DND-41 (cell line): ENCODE data around the gene GCC1.

Source experiments
- ATAC-seq: fragments of 200-7000 bp; cut with Tn5 transposase; 3 replicates; pipeline ENCODE4 v1.9.1; 2021; ENCODE audit warnings: low read depth; ENCODE audit not compliant: insufficient read depth
- DNase-seq: peaks from one replicate; pipeline ENCODE4 v3.0.0-alpha.2; 2020
- H2AFZ ChIP-seq: 2 replicates; pipeline ENCODE4 v1.6.0; 2012; ENCODE audit warnings: low read depth, low read length
- H3K27ac ChIP-seq: 2 replicates; pipeline ENCODE4 v1.5.1; 2012; ENCODE audit warnings: low read length, inconsistent platforms
- H3K27me3 ChIP-seq: fragments of 200-600 bp; sonication (generic); 2 replicates; pipeline ENCODE4 v1.6.0; 2012; ENCODE audit warnings: low read length, mild to moderate bottlenecking, inconsistent platforms; ENCODE audit not compliant: insufficient read depth, poor library complexity
- H3K36me3 ChIP-seq: 2 replicates; pipeline ENCODE4 v1.5.1; 2012; ENCODE audit warnings: low read length, inconsistent platforms; ENCODE audit not compliant: insufficient read depth
- H3K4me1 ChIP-seq: 2 replicates; pipeline ENCODE4 v1.5.1; 2012; ENCODE audit warnings: mild to moderate bottlenecking, low read length; ENCODE audit not compliant: insufficient read depth
- H3K4me2 ChIP-seq: 2 replicates; pipeline ENCODE4 v1.6.0; 2012; ENCODE audit warnings: mild to moderate bottlenecking, moderate library complexity, low read length, inconsistent platforms; ENCODE audit not compliant: insufficient read depth
- H3K4me3 ChIP-seq, 2 experiments: fragments of 200-600 bp in 1 of 2; shearing (Covaris generic) in 1 of 2; 2 replicates each; pipeline ENCODE4 v1.5.1; 2012 to 2016; ENCODE audit warnings: inconsistent platforms in 2 of 2, low read length in 2 of 2, mild to moderate bottlenecking in 2 of 2, low read depth in 1 of 2, moderate library complexity in 1 of 2
- H3K79me2 ChIP-seq: 2 replicates; pipeline ENCODE4 v1.6.0; 2012; ENCODE audit warnings: low read length, inconsistent platforms; ENCODE audit not compliant: insufficient read depth
- H3K9ac ChIP-seq: 2 replicates; pipeline ENCODE4 v1.6.0; 2012; ENCODE audit warnings: low read depth, mild to moderate bottlenecking, inconsistent platforms, low read length, moderate library complexity
- H3K9me3 ChIP-seq: 2 replicates; pipeline ENCODE4 v1.5.1; 2012; ENCODE audit warnings: low read length, moderate library complexity, mild to moderate bottlenecking, inconsistent platforms; ENCODE audit not compliant: insufficient read depth, severe bottlenecking
- H4K20me1 ChIP-seq: 2 replicates; pipeline ENCODE4 v1.6.0; 2012; ENCODE audit warnings: low read length; ENCODE audit not compliant: insufficient read depth
- EZH2 ChIP-seq: IDR thresholded peaks from 3 replicates; pipeline ENCODE4 v1.6.1; 2012; ENCODE audit warnings: borderline replicate concordance, low read depth, mild to moderate bottlenecking, moderate library complexity, low read length, inconsistent platforms; ENCODE audit not compliant: severe bottlenecking
- TF ChIP-seq, protein P1 (sequence below): IDR thresholded peaks from 2 replicates; pipeline ENCODE4 v1.5.1; 2012; ENCODE audit warnings: borderline replicate concordance, low read length, moderate library complexity, mild to moderate bottlenecking; ENCODE audit not compliant: poor library complexity, severe bottlenecking; ENCODE audit errors: extremely low read depth

Gene GCC1

GRCh38 chr7:127582361-127582760, 3.0 kb downstream of the GCC1 start:
- Histone ChIP-seq H3K4me3 (no peak overlapping the region), H3K4me1 (peaks cover 44% of the 10 kb centered on the region), H4K20me1 (peaks cover 35% of the 10 kb centered on the region), H2AFZ (no peak overlapping the region), H3K9ac (no peak overlapping the region), H3K4me2 (peak overlapping the region; percentile 26; the same call in 1 of the 2 replicates), H3K9me3 (no peaks in the 10 kb centered on the region), H3K36me3 (peaks cover 30% of the 10 kb centered on the region), H3K27me3 (no peaks in the 10 kb centered on the region), H3K79me2 (peaks cover 33% of the 10 kb centered on the region), H3K27ac (no peak overlapping the region)
- DNase-seq (no peak), ATAC-seq (no peak)
- TF ChIP-seq, protein P1, sequence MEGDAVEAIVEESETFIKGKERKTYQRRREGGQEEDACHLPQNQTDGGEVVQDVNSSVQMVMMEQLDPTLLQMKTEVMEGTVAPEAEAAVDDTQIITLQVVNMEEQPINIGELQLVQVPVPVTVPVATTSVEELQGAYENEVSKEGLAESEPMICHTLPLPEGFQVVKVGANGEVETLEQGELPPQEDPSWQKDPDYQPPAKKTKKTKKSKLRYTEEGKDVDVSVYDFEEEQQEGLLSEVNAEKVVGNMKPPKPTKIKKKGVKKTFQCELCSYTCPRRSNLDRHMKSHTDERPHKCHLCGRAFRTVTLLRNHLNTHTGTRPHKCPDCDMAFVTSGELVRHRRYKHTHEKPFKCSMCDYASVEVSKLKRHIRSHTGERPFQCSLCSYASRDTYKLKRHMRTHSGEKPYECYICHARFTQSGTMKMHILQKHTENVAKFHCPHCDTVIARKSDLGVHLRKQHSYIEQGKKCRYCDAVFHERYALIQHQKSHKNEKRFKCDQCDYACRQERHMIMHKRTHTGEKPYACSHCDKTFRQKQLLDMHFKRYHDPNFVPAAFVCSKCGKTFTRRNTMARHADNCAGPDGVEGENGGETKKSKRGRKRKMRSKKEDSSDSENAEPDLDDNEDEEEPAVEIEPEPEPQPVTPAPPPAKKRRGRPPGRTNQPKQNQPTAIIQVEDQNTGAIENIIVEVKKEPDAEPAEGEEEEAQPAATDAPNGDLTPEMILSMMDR: no peak
- no peak for TF ChIP-seq EZH2

GRCh38 chr7:127581716-127582115, 3.7 kb downstream of the GCC1 start:
- peaks cover 35% of the 10 kb centered on the region for H4K20me1 ChIP-seq
- H3K36me3 ChIP-seq: peaks cover 30% of the 10 kb centered on the region
- H3K9me3 ChIP-seq: no peaks in the 10 kb centered on the region
- H3K4me1 ChIP-seq: peaks cover 42% of the 10 kb centered on the region
- no peak for ATAC-seq
- no peak for TF ChIP-seq EZH2
- TF ChIP-seq, protein P1: no peak
- H3K4me2 ChIP-seq: peak overlapping the region; percentile 26; the same call in 1 of the 2 replicates
- no peak overlapping the region for H3K9ac ChIP-seq
- H3K4me3 ChIP-seq: no peak overlapping the region
- H3K27me3 ChIP-seq: no peaks in the 10 kb centered on the region
- DNase-seq: no peak
- H2AFZ ChIP-seq: no peak overlapping the region
- peaks cover 33% of the 10 kb centered on the region for H3K79me2 ChIP-seq
- H3K27ac ChIP-seq: no peak overlapping the region

- Histone ChIP-seq H3K9ac (no peak overlapping the region), H3K9me3 (no peaks in the 10 kb centered on the region), H3K27me3 (no peaks in the 10 kb centered on the region), H3K4me3 (no peak overlapping the region), H3K79me2 (peaks cover 33% of the 10 kb centered on the region), H2AFZ (no peak overlapping the region), H3K4me2 (peak overlapping the region; percentile 10; the same call in 1 of the 2 replicates), H3K27ac (no peak overlapping the region), H4K20me1 (peaks cover 35% of the 10 kb centered on the region), H3K36me3 (peaks cover 30% of the 10 kb centered on the region), H3K4me1 (peaks cover 36% of the 10 kb centered on the region)
- no peak for DNase-seq
- ATAC-seq: no peak
- TF ChIP-seq, protein P1: no peak
- TF ChIP-seq EZH2: no peak
Observed at GRCh38 chr7:127580612-127581011, 4.8 kb downstream of the GCC1 start.

DNA sequence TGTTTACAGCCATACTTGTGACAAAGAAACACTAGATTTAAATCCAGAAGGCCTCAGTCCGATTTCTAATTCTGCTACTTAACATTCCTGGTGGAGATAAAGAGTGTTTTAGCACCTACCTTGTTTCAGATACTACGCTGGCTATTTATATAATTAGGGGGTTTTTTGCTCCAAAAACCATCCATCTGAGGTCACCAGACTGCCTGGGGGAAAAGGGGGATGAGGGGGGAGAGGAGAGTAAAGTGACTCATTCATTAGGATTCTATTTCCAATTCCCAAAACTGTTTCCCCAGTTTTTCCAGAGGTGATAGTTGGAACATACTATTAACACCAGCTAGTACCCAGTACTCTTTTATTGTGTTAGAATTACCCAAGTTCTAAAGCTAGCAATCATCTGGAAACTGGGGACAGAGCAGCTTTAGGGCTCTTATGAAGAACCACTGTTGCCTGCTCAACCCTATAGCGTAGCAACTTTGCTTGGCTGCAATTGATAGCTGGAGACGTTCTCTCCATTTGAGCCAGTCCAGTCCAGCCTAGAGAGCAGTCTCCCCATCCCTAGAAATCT, 6.6 kb downstream of the GCC1 start:
- H2AFZ ChIP-seq: no peak overlapping the region
- TF ChIP-seq, protein P1: no peak
- no peak for TF ChIP-seq EZH2
- H3K36me3 ChIP-seq: peaks cover 28% of the 10 kb centered on the region
- H3K27ac ChIP-seq: no peak overlapping the region
- no peaks in the 10 kb centered on the region for H3K27me3 ChIP-seq
- H3K9ac ChIP-seq: no peak overlapping the region
- peaks cover 17% of the 10 kb centered on the region for H3K79me2 ChIP-seq
- peaks cover 22% of the 10 kb centered on the region for H3K4me1 ChIP-seq
- no peak overlapping the region for H3K4me3 ChIP-seq
- H3K4me2 ChIP-seq: no peak overlapping the region
- peaks cover 22% of the 10 kb centered on the region for H4K20me1 ChIP-seq
- DNase-seq (no peak), ATAC-seq (no peak)
- H3K9me3 ChIP-seq: no peaks in the 10 kb centered on the region
